HG03565 (cell line): ENCODE results near the gene GPR75.
A peak's percentile ranks its signal among the peaks of the same experiment; 100 is the strongest.
"Not testable (repeated sequence)": the region's sequence is repeated elsewhere in the genome, so short reads cannot be mapped to it uniquely, and the experiment has no call there.

Experiments
- ATAC-seq: cut with Tn5 transposase; IDR thresholded peaks from one replicate; pipeline ENCODE4 v1.9.1; 2021; ENCODE audit warnings: mild to moderate bottlenecking, moderate library complexity; ENCODE audit not compliant: unreplicated experiment

The GPR75 gene

DNA sequence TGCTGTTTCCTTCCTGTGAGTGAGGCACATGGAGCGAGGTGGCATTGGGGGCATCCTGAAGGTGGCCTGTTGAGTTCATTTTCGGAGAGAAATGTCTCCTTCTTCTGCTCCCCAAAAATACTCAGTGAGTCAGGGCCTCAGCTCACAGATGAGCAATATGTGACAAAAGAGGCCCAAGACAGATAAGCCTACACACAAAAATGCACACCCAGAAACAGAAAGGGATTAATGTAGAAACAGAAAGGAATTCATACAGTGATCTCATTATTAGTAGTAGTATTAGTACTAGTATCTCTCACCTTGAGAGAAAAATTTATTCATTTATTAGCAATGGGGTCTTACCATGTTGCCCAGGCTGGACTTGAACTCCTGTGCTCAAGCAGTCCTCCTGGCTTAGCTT is 5.1 kb downstream of the GPR75 start:
- peak; percentile 68 for ATAC-seq

GRCh38 chr2:53852532-53852931 is 7.2 kb downstream of the GPR75 start:
- no peak for ATAC-seq

GRCh38 chr2:53851052-53851757 is 8.6 kb downstream of the GPR75 start:
- ATAC-seq, result not testable (repeated sequence)

DNA sequence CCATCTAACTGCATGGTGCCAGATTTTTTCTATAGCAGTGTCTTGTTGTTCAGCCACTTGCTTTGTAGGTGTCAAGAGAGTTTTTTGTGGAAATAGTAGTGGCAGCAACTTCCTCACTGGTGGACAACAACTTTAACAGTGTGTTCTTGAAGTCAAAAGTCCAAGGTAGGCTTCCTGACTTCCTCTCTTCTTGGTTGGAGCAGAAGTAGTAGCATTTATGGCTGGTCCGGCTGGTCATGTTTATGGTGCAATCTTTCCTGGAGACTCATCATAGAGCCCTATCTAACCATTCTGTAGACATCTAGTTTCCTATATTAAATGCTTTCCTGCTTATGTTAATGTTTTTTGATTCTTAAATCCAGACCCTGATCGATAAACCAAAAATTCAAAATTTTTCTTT is 11.7 kb downstream of the GPR75 start:
- ATAC-seq, result no peak

GRCh38 chr2:53843595-53843994 is 16.2 kb downstream of the GPR75 start:
- no peak for ATAC-seq

DNA sequence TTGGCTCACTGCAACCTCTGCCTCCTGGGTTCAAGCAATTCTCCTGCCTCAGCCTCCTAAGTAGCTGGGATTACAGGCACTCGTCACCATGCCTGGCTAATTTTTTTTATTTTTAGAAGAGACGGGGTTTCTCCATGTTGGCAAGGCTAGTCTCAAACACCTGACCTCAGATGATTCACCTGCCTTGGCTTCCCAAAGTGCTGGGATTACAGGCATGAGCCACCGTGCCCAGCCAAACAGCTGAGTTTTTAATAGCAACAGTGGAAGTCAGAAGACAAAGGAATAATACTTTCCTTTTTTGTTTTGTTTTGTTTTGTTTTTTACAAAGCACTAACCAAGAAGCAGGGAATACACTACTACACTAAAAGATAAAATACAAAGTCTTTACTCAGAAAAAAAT is 16.9 kb downstream of the GPR75 start:
- ATAC-seq, result no peak

DNA sequence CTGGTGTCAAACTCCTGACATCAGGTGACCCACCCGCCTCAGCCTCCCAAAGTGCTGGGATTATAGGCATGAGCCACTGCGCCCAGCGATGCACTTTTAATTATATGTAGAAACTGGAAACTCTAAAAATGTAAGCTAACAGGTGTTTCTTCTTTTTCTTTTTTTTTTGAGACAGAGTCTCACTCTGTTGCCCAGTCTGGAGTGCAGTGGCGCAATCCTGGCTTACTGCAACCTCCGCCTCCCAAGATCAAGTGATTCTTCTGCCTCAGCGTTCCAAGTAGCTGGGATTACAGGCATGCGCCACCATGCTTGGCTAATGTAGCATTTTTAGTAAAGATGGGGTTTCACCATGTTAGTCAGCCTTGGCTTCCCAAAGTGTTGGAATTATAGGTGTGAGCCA is 18.1 kb downstream of the GPR75 start:
- ATAC-seq, result not testable (repeated sequence)

DNA sequence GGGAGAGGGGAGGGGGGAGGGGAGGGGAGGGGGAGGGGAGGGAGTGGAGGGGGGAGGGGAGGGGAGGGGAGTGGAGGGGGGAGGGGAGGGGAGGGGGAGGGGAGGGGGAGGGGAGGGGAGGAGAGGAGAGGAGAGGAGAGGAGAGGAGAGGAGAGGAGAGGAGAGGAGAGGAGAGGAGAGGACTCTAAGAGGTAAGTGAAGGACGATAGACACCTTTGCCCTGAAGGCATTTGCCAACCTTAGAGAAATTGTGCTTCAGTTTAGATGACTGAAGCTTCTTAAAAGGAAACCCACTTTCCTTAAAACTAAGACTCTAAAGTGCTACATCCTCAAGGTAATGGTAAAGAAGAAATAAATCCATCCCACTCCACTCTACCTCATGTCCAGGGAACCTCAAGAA is 19.2 kb downstream of the GPR75 start:
- ATAC-seq, result no peak

DNA sequence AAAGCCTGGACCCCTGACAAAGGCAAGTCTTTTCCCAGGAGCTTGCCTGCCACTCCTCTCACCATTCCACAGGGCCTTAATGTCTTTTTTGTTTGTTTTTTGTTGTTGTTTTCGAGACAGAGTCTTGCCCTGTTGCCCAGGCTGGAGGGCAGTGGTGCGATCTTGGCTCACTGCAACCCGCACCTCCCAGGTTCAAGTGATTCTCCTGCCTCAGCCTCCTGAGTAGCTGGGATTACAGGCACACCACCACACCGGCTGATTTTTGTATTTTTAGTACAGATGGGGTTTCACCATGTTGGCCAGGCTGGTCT is 29.8 kb downstream of the GPR75 start:
- not testable (repeated sequence) for ATAC-seq

- ATAC-seq, result no peak
Measured at GRCh38 chr2:53829273-53829979, 30.3 kb downstream of the GPR75 start.

DNA sequence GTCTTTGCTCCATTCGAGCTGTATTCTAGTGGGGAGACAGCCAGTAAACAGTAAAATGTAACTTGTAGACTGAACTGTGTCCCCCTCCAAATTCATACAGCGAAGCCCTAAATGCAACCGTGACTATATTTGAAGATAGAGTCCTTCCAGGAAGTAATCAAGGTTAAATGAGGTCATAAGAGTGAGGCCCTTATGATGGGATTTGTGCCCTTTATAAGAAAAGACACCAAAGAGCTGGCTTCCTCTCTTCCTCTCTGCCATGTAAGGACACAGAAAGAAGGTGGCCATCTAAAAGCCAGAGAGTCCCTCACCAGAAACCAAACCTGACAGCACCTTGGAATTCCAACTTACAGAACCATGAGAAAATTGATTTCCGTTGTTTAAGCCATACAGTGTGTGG is 31.4 kb downstream of the GPR75 start:
- no peak for ATAC-seq

- no peak for ATAC-seq
Measured at GRCh38 chr2:53827398-53828175, 32.2 kb downstream of the GPR75 start.

- ATAC-seq, result no peak
Measured at GRCh38 chr2:53826587-53827397, 33.0 kb downstream of the GPR75 start.

DNA sequence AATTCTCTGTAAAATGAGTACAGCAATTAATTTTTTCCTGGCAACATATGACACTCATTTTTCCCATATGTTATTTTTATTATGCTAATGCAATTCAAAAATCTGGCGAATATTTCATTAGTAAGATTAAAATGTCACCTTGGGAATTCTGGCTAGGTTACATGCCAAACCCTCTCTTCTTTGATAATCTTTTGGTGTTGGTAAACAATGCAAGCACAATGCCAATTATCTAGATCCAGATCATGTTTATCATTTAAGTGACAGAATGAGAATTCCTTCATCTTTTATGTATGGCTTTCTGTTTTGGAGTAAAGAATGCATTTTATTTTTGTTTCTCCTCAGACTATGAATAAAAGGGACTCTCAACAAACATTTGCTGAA is 33.7 kb downstream of the GPR75 start:
- ATAC-seq, result no peak

DNA sequence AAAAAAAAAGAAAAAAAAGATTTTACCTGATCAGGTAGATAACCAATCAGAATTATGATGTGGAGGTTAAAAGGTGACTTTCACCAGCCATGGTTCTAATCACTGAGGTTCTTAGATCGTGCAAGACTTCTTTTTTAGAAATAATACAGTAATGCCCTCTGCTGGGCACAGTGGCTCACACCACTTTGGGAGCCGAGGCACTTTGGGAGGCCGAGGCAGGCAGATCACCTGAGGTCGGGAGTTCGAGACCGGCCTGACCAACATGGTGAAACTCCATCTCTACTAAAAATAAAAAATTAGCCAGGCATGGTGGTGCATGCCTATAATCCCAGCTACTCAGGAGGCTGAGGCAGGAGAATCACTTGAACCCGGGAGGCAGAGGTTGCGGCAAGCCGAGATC is 36.1 kb downstream of the GPR75 start:
- not testable (repeated sequence) for ATAC-seq

- no peak for ATAC-seq
Measured at GRCh38 chr2:53821810-53822209, 38.0 kb downstream of the GPR75 start.

DNA sequence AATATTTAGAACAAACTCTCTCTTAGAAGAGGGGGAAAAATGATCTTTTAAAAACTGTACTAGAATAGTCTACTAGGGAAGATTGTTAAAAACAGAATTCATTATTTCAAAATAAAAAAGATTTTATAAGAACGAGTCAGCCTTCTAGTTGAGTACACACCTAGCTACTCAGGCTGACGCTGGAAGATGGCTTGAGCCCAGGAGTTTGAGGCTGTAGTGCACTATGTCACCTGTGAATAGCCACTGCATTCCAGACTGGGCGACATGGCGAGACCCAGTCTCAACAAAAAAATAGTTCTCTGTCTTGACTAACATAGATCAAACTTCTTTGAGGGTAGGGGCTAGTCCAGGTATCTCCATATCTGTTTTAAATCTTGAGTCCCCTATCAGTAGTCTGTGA is 39.1 kb downstream of the GPR75 start:
- ATAC-seq, result no peak

DNA sequence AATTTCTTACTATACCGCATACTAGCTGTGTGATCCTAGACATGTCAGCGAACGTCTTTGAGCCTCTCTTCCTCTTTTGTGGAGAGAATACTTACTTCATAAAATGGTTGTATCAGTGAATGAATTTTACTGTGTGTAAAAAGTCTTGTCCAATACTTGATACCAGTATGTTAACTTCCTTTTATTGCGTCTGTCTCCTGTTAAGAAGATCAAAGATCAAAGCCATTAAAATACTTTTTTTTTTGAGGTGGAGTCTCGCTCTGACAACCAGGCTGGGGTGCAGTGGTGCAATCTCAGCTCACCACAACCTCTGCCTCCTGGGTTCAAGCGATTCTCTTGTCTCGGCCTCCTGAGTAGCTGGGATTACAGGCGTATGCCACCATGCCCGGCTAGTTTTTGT is 39.7 kb downstream of the GPR75 start:
- ATAC-seq, result no peak

- no peak for ATAC-seq
Measured at GRCh38 chr2:53819634-53820033, 40.1 kb downstream of the GPR75 start.

GRCh38 chr2:53818854-53819435 is 40.8 kb downstream of the GPR75 start:
- ATAC-seq, result no peak

GRCh38 chr2:53813151-53813550 is 46.6 kb downstream of the GPR75 start:
- ATAC-seq, result no peak
